ENCODE data around the gene TMC8.
A peak's percentile ranks its signal among the peaks of the same experiment; 100 is the strongest.
"Not testable (repeated sequence)": the region's sequence is repeated elsewhere in the genome, so short reads cannot be mapped to it uniquely, and the experiment has no call there.

TMC8 gene

GRCh38 chr17:78159575-78160158 is 29.1 kb downstream of the TMC8 start:
- Histone ChIP-seq H3K27me3 (ENCODE audit: control insufficient read depth in 2 of 2, insufficient read depth in 2 of 2, low read length in 2 of 2) (no peaks in the 10 kb centered on the region), H3K9ac (ENCODE audit: low read depth in 1 of 2, low read length in 2 of 2) (no peak overlapping the region), H3K4me3 (ENCODE audit: low read length in 2 of 2) (no peak overlapping the region), H3K27ac (ENCODE audit: low read depth in 2 of 2, low read length in 2 of 2) (no peak overlapping the region), H3K36me3 (ENCODE audit: control insufficient read depth in 2 of 2, insufficient read depth in 2 of 2, low read length in 2 of 2) (no peaks in the 10 kb centered on the region), H3K9me3 (ENCODE audit: control insufficient read depth in 2 of 2, low read length in 2 of 2) (no peaks in the 10 kb centered on the region), H3K4me1 (ENCODE audit: control insufficient read depth in 2 of 2, insufficient read depth in 2 of 2, low read length in 2 of 2) (peaks cover 7% of the 10 kb centered on the region in 2 donors)

- Histone ChIP-seq H3K36me3 (ENCODE audit: control insufficient read depth in 2 of 2, insufficient read depth in 2 of 2, low read length in 2 of 2) (no peaks in the 10 kb centered on the region), H3K4me1 (ENCODE audit: control insufficient read depth in 2 of 2, insufficient read depth in 2 of 2, low read length in 2 of 2) (peaks cover 2 to 10% of the 10 kb centered on the region in 2 donors), H3K27ac (ENCODE audit: low read depth in 2 of 2, low read length in 2 of 2) (no peak overlapping the region), H3K9me3 (ENCODE audit: control insufficient read depth in 2 of 2, low read length in 2 of 2) (no peaks in the 10 kb centered on the region), H3K4me3 (ENCODE audit: low read length in 2 of 2) (no peak overlapping the region), H3K27me3 (ENCODE audit: control insufficient read depth in 2 of 2, insufficient read depth in 2 of 2, low read length in 2 of 2) (no peaks in the 10 kb centered on the region), H3K9ac (ENCODE audit: low read depth in 1 of 2, low read length in 2 of 2) (no peak overlapping the region)
These were observed 33.5 kb downstream of the TMC8 start for GRCh38 chr17:78163881-78164747.

DNA sequence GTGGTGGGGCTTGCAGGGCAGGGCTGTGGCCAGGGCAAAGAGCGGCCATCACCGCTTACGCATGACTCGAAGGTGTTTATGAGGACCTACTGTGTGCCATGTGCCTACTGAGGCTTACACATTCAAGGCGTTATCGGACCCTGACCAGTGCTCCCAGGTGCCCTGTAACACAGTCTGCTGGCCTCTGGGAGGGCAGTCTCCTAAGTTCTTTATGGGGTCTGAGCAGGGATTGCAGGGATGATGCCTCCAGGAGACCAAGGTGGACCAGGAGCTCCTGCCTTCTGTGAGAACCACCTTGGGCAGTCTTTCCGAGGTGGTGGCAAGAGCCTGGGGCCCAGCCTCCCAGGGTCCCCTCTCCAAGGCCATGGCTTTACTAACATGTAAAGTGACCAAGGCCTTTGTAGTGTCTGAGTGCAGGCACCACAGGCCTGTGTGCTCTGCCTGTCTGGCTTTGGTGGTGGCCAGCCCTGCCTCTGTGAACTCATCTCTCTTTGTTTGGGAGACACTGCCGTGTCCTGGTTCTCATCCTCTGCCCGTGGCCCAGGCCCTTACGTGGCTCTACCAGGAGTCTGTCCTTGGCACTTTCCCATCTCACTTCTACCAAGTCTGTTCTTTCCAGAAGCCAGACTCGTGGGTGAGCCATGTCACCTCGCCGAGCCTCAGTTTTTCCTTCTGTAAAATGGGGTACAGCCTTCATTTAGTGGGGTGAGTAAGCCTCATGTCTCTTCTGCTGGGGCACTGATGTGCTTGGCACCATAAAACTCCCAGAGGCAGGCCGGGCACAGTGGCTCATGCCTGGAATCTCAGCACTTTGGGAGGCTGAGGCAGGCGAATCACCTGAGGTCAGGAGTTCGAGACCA is 34.4 kb downstream of the TMC8 start:
- no peak overlapping the region for H3K9ac ChIP-seq (ENCODE audit: low read depth in 1 of 2, low read length in 2 of 2)
- no peaks in the 10 kb centered on the region for H3K36me3 ChIP-seq (ENCODE audit: control insufficient read depth in 2 of 2, insufficient read depth in 2 of 2, low read length in 2 of 2)
- no peaks in the 10 kb centered on the region for H3K9me3 ChIP-seq (ENCODE audit: control insufficient read depth in 2 of 2, low read length in 2 of 2)
- no peak overlapping the region for H3K27ac ChIP-seq (ENCODE audit: low read depth in 2 of 2, low read length in 2 of 2)
- peaks cover 11 to 19% of the 10 kb centered on the region in 2 donors for H3K4me1 ChIP-seq (ENCODE audit: control insufficient read depth in 2 of 2, insufficient read depth in 2 of 2, low read length in 2 of 2)
- no peaks in the 10 kb centered on the region for H3K27me3 ChIP-seq (ENCODE audit: control insufficient read depth in 2 of 2, insufficient read depth in 2 of 2, low read length in 2 of 2)
- no peak overlapping the region for H3K4me3 ChIP-seq (ENCODE audit: low read length in 2 of 2)

GRCh38 chr17:78166416-78166815 is 35.8 kb downstream of the TMC8 start:
- peaks cover 2 to 5% of the 10 kb centered on the region in 2 donors for H3K36me3 ChIP-seq (ENCODE audit: control insufficient read depth in 2 of 2, insufficient read depth in 2 of 2, low read length in 2 of 2)
- no peaks in the 10 kb centered on the region for H3K9me3 ChIP-seq (ENCODE audit: control insufficient read depth in 2 of 2, low read length in 2 of 2)
- H3K9ac ChIP-seq (ENCODE audit: low read depth in 1 of 2, low read length in 2 of 2) = no peak overlapping the region
- no peak overlapping the region for H3K4me3 ChIP-seq (ENCODE audit: low read length in 2 of 2)
- H3K4me1 ChIP-seq (ENCODE audit: control insufficient read depth in 2 of 2, insufficient read depth in 2 of 2, low read length in 2 of 2) = peaks cover 18 to 31% of the 10 kb centered on the region in 2 donors
- H3K27ac ChIP-seq (ENCODE audit: low read depth in 2 of 2, low read length in 2 of 2) = peak overlapping the region in 1 of 2 donors; percentile 19
- H3K27me3 ChIP-seq (ENCODE audit: control insufficient read depth in 2 of 2, insufficient read depth in 2 of 2, low read length in 2 of 2) = no peaks in the 10 kb centered on the region

GRCh38 chr17:78168242-78168902 is 37.8 kb downstream of the TMC8 start, which contains the start of gene SYNGR2:
Gene SYNGR2 (plus strand): TSS chr17:78168581. CDS start chr17:78168617, 36 bp downstream.
- peaks cover 38 to 51% of the 10 kb centered on the region in 2 donors for H3K4me1 ChIP-seq (ENCODE audit: control insufficient read depth in 2 of 2, insufficient read depth in 2 of 2, low read length in 2 of 2)
- peaks cover 11 to 13% of the 10 kb centered on the region in 2 donors for H3K36me3 ChIP-seq (ENCODE audit: control insufficient read depth in 2 of 2, insufficient read depth in 2 of 2, low read length in 2 of 2)
- peak within 1 kb of the TSS; percentile 63 to 71 for H3K4me3 ChIP-seq (ENCODE audit: low read length in 2 of 2)
- peak within 1 kb of the TSS; percentile 78 to 88 for H3K27ac ChIP-seq (ENCODE audit: low read depth in 2 of 2, low read length in 2 of 2)
- H3K9ac ChIP-seq (ENCODE audit: low read depth in 1 of 2, low read length in 2 of 2) = peak within 1 kb of the TSS; percentile 68 to 91
- no peaks in the 10 kb centered on the region for H3K9me3 ChIP-seq (ENCODE audit: control insufficient read depth in 2 of 2, low read length in 2 of 2)
- H3K27me3 ChIP-seq (ENCODE audit: control insufficient read depth in 2 of 2, insufficient read depth in 2 of 2, low read length in 2 of 2) = no peaks in the 10 kb centered on the region

GRCh38 chr17:78168903-78169793 is 38.6 kb downstream of the TMC8 start:
- H3K9ac ChIP-seq (ENCODE audit: low read depth in 1 of 2, low read length in 2 of 2) = peak overlapping the region; percentile 68 to 91
- peak overlapping the region; percentile 63 to 71 for H3K4me3 ChIP-seq (ENCODE audit: low read length in 2 of 2)
- peaks cover 12 to 14% of the 10 kb centered on the region in 2 donors for H3K36me3 ChIP-seq (ENCODE audit: control insufficient read depth in 2 of 2, insufficient read depth in 2 of 2, low read length in 2 of 2)
- H3K9me3 ChIP-seq (ENCODE audit: control insufficient read depth in 2 of 2, low read length in 2 of 2) = no peaks in the 10 kb centered on the region
- H3K4me1 ChIP-seq (ENCODE audit: control insufficient read depth in 2 of 2, insufficient read depth in 2 of 2, low read length in 2 of 2) = peaks cover 46 to 59% of the 10 kb centered on the region in 2 donors
- no peaks in the 10 kb centered on the region for H3K27me3 ChIP-seq (ENCODE audit: control insufficient read depth in 2 of 2, insufficient read depth in 2 of 2, low read length in 2 of 2)
- H3K27ac ChIP-seq (ENCODE audit: low read depth in 2 of 2, low read length in 2 of 2) = peak overlapping the region; percentile 78 to 88

DNA sequence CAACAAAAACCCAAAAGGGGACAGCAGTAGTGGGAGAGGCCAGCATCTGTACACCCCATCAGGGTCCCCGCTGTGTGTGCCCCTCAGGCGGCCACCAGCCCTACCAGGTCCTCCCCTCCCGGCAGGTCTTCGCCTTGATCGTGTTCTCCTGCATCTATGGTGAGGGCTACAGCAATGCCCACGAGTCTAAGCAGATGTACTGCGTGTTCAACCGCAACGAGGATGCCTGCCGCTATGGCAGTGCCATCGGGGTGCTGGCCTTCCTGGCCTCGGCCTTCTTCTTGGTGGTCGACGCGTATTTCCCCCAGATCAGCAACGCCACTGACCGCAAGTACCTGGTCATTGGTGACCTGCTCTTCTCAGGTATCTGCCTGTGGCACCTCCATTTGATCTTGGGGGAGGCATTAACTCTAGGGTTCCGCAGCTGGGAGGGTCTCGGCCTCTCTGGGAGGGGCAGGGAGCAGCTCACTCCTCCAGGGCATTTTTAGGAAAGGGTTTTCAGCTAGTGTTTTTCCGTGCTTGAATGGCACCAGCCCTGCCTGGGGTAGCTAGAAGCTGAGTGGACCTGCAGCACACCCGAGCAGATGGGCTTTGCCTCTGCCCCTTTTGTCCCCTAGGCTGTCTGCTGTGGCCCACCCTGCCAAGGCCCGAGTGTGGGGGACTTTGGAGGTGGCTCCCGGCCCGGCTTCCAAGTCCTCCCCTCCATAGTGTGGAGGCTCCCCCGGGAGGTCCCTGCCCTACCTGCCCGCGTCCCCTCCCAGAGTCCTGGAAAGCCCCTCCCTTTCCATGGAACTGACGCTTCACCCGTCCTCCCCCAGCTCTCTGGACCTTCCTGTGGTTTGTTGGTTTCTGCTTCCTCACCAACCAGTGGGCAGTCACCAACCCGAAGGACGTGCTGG is 40.4 kb downstream of the TMC8 start:
- Histone ChIP-seq H3K4me3 (ENCODE audit: low read length in 2 of 2) (peak overlapping the region in 1 of 2 donors; percentile 13), H3K9ac (ENCODE audit: low read depth in 1 of 2, low read length in 2 of 2) (peak overlapping the region in 1 of 2 donors; percentile 74), H3K4me1 (ENCODE audit: control insufficient read depth in 2 of 2, insufficient read depth in 2 of 2, low read length in 2 of 2) (peaks cover 64 to 76% of the 10 kb centered on the region in 2 donors)

DNA sequence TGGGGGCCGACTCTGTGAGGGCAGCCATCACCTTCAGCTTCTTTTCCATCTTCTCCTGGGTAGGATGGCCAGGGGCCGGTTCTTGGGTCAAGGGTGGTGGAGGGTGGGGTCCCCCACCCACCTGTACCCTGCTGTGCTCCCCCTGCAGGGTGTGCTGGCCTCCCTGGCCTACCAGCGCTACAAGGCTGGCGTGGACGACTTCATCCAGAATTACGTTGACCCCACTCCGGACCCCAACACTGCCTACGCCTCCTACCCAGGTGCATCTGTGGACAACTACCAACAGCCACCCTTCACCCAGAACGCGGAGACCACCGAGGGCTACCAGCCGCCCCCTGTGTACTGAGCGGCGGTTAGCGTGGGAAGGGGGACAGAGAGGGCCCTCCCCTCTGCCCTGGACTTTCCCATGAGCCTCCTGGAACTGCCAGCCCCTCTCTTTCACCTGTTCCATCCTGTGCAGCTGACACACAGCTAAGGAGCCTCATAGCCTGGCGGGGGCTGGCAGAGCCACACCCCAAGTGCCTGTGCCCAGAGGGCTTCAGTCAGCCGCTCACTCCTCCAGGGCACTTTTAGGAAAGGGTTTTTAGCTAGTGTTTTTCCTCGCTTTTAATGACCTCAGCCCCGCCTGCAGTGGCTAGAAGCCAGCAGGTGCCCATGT is 41.1 kb downstream of the TMC8 start:
- H3K9me3 ChIP-seq (ENCODE audit: control insufficient read depth in 2 of 2, low read length in 2 of 2); H3K27me3 ChIP-seq (ENCODE audit: control insufficient read depth in 2 of 2, insufficient read depth in 2 of 2, low read length in 2 of 2): not testable (repeated sequence)
- Histone ChIP-seq H3K36me3 (ENCODE audit: control insufficient read depth in 2 of 2, insufficient read depth in 2 of 2, low read length in 2 of 2) (peaks cover 12 to 14% of the 10 kb centered on the region in 2 donors), H3K27ac (ENCODE audit: low read depth in 2 of 2, low read length in 2 of 2) (peak overlapping the region; percentile 93 to 97), H3K9ac (ENCODE audit: low read depth in 1 of 2, low read length in 2 of 2) (peak overlapping the region; percentile 56 to 74), H3K4me3 (ENCODE audit: low read length in 2 of 2) (peak overlapping the region in 1 of 2 donors; percentile 7), H3K4me1 (ENCODE audit: control insufficient read depth in 2 of 2, insufficient read depth in 2 of 2, low read length in 2 of 2) (peaks cover 70 to 79% of the 10 kb centered on the region in 2 donors)

More for the DNA sequence above, 40.4 kb downstream of the TMC8 start:
- Histone ChIP-seq H3K27ac (ENCODE audit: low read depth in 2 of 2, low read length in 2 of 2) (peak overlapping the region; percentile 93 to 97), H3K9me3 (ENCODE audit: control insufficient read depth in 2 of 2, low read length in 2 of 2) (no peaks in the 10 kb centered on the region), H3K27me3 (ENCODE audit: control insufficient read depth in 2 of 2, insufficient read depth in 2 of 2, low read length in 2 of 2) (no peaks in the 10 kb centered on the region), H3K36me3 (ENCODE audit: control insufficient read depth in 2 of 2, insufficient read depth in 2 of 2, low read length in 2 of 2) (peaks cover 12 to 14% of the 10 kb centered on the region in 2 donors)

Measured in mucosa of rectum (tissue), 2 donors.